GM12878 (cell line): Measurements from ENCODE around the gene MACROD2. TPM values are rescaled to one million over a fixed set of nuclear protein-coding genes. Genes with fewer than 3 reads are reported as not detected.

ENCODE experiments used
- ATAC-seq: fragments of 200-7000 bp; cut with Tn5 transposase; 3 replicates; pipeline ENCODE4 v1.9.1; 2020; ENCODE audit warnings: mild to moderate bottlenecking, moderate library complexity
- BruUV-seq: library from RNA; stranded (reverse); fragments of 400-500 nt; replicated peaks from 2 replicates; lab custom pipeline; 2021; lab: Mats Ljungman, UMichigan
- CTCF ChIA-PET: fragments of 300-600 bp; sonication (Branson Sonifier 250); formaldehyde crosslinking; extraction: SDS; loops from one replicate; lab custom pipeline; 2021; ENCODE audit warnings: inconsistent platforms; lab: Yijun Ruan, JAX
- POLR2A ChIA-PET: fragments of 350-600 bp; formaldehyde crosslinking; extraction: SDS; loops from one replicate; lab custom pipeline; 2021; ENCODE audit warnings: inconsistent platforms; lab: Charles Lee
- RAD21 ChIA-PET: fragments of 300-600 bp; sonication (Branson Sonifier 250); formaldehyde crosslinking; loops from one replicate; lab custom pipeline; 2023; ENCODE audit warnings: antibody characterized with exemption; ENCODE audit not compliant: unreplicated experiment; lab: Charles Lee
- SMC1A ChIA-PET: fragments of 300-600 bp; sonication (Branson Sonifier 250); formaldehyde crosslinking; loops from one replicate; lab custom pipeline; 2023; ENCODE audit not compliant: unreplicated experiment, uncharacterized antibody; lab: Charles Lee
- DNase-seq: peaks from one replicate; pipeline ENCODE4 v3.0.0-alpha.2; 2011; ENCODE audit warnings: low read depth, low spot score
- FAIRE-seq: peaks from 3 replicates; lab custom pipeline; 2011; peaks lifted over from hg19 to GRCh38; lab: Jason Lieb, UNC
- H2AFZ ChIP-seq: 2 replicates; pipeline ENCODE4 v1.6.0; 2011; ENCODE audit warnings: low read depth, low read length, control low read depth; ENCODE audit not compliant: control insufficient read depth
- H3K27ac ChIP-seq: 2 replicates; pipeline ENCODE4 v1.5.1; 2011; ENCODE audit warnings: control low read depth; ENCODE audit not compliant: control insufficient read depth, insufficient read depth
- H3K27me3 ChIP-seq, 2 experiments: replicated peaks in 1 of 2; 2 replicates each; pipeline versions ENCODE4 v1.6.0 to v1.6.1; 2011; ENCODE audit warnings: low read length in 1 of 2; ENCODE audit not compliant: control insufficient read depth in 2 of 2, insufficient read depth in 2 of 2
- H3K36me3 ChIP-seq, 2 experiments: 2 replicates each; pipeline ENCODE4 v1.5.1; 2011; ENCODE audit warnings: low read length in 1 of 2; ENCODE audit not compliant: control insufficient read depth in 2 of 2, insufficient read depth in 2 of 2
- H3K4me1 ChIP-seq: 2 replicates; pipeline ENCODE4 v1.6.1; 2011; ENCODE audit warnings: mild to moderate bottlenecking, low read length, moderate library complexity, mixed read lengths; ENCODE audit not compliant: control insufficient read depth, insufficient read depth
- H3K4me2 ChIP-seq: 2 replicates; pipeline ENCODE4 v1.6.0; 2011; ENCODE audit warnings: control low read depth; ENCODE audit not compliant: control insufficient read depth, insufficient read depth
- H3K4me3 ChIP-seq: fragments of 200-600 bp; sonication (generic); 2 replicates; pipeline ENCODE4 v1.5.1; 2016
- H3K79me2 ChIP-seq: 2 replicates; pipeline ENCODE4 v1.6.0; 2011; ENCODE audit warnings: low read length; ENCODE audit not compliant: control insufficient read depth, insufficient read depth
- H3K9ac ChIP-seq: 2 replicates; pipeline ENCODE4 v1.8.0; 2011; ENCODE audit warnings: low read length, control low read depth, mixed read lengths; ENCODE audit not compliant: control insufficient read depth, insufficient read depth
- H3K9me3 ChIP-seq: replicated peaks from 3 replicates; pipeline ENCODE4 v1.5.1; 2011; ENCODE audit warnings: mild to moderate bottlenecking, low read length; ENCODE audit not compliant: control insufficient read depth, insufficient read depth
- H4K20me1 ChIP-seq: 2 replicates; pipeline ENCODE4 v1.6.0; 2011; ENCODE audit not compliant: control insufficient read depth, insufficient read depth
- BCL11A ChIP-seq: IDR thresholded peaks from 2 replicates; pipeline ENCODE4 v1.6.1; 2011; ENCODE audit warnings: low read depth, low read length
- BCL3 ChIP-seq: IDR thresholded peaks from 2 replicates; pipeline ENCODE4 v1.6.1; 2011; ENCODE audit warnings: borderline replicate concordance, low read depth, mild to moderate bottlenecking, moderate library complexity, low read length; ENCODE audit not compliant: insufficient read depth, poor library complexity, severe bottlenecking
- CHD4 ChIP-seq: fragments of 200-600 bp; sonication (generic); IDR thresholded peaks from 2 replicates; pipeline ENCODE4 v1.6.1; 2016; ENCODE audit warnings: mild to moderate bottlenecking
- EP300 ChIP-seq, 2 experiments: fragments of 150-350 bp in 1 of 2; IDR thresholded peaks; 2 replicates each; pipeline ENCODE4 v1.6.1; 2011 to 2012; ENCODE audit warnings: low read depth in 2 of 2, low read length in 2 of 2, borderline replicate concordance in 1 of 2, improper control_type of control experiment in 1 of 2, inconsistent platforms in 1 of 2; ENCODE audit not compliant: control insufficient read depth in 1 of 2
- FOS ChIP-seq: IDR thresholded peaks from 3 replicates; pipeline ENCODE4 v1.6.1; 2011; ENCODE audit warnings: borderline replicate concordance; ENCODE audit not compliant: insufficient read length; ENCODE audit errors: extremely low read depth
- FOXK2 ChIP-seq: fragments of 450-650 bp; IDR thresholded peaks from 2 replicates; pipeline ENCODE4 v1.6.1; 2017; ENCODE audit warnings: mild to moderate bottlenecking, moderate library complexity
- IKZF1 ChIP-seq: fragments of 450-650 bp; conservative IDR thresholded peaks from 2 replicates; pipeline ENCODE4 v1.6.1; 2017; ENCODE audit warnings: antibody characterized with exemption, mild to moderate bottlenecking
- IKZF2 ChIP-seq, 2 experiments: fragments of 450-650 bp; IDR thresholded peaks; 2 replicates each; pipeline ENCODE4 v1.6.1; 2017; ENCODE audit warnings: mild to moderate bottlenecking in 2 of 2, moderate library complexity in 2 of 2
- LARP7 ChIP-seq: fragments of 450-650 bp; IDR thresholded peaks from 2 replicates; pipeline ENCODE4 v1.6.1; 2017; ENCODE audit warnings: mild to moderate bottlenecking
- NR2C2 ChIP-seq: IDR thresholded peaks from 2 replicates; pipeline ENCODE4 v1.6.1; 2011; ENCODE audit warnings: borderline replicate concordance, low read depth; ENCODE audit not compliant: control insufficient read depth, insufficient read length
- NRF1 ChIP-seq: conservative IDR thresholded peaks from 2 replicates; pipeline ENCODE4 v1.6.1; 2011; ENCODE audit warnings: mild to moderate bottlenecking, low read depth, low read length, improper control_type of control experiment
- RAD51 ChIP-seq: fragments of 450-650 bp; IDR thresholded peaks from 2 replicates; pipeline ENCODE4 v1.6.1; 2016; ENCODE audit warnings: moderate library complexity, mild to moderate bottlenecking, inconsistent platforms
- SPI1 ChIP-seq: IDR thresholded peaks from 2 replicates; pipeline ENCODE4 v1.6.1; 2011; ENCODE audit warnings: low read depth, mild to moderate bottlenecking, low read length, moderate library complexity, borderline replicate concordance; ENCODE audit not compliant: insufficient read depth
- TAF1 ChIP-seq: IDR thresholded peaks from 2 replicates; pipeline ENCODE4 v1.6.1; 2011; ENCODE audit warnings: mild to moderate bottlenecking, low read depth, low read length, borderline replicate concordance
- TCF7 ChIP-seq: IDR thresholded peaks from 2 replicates; pipeline ENCODE4 v1.6.1; 2014; ENCODE audit warnings: antibody characterized with exemption, borderline replicate concordance
- ZNF207 ChIP-seq: fragments of 450-650 bp; IDR thresholded peaks from 2 replicates; pipeline ENCODE4 v1.6.1; 2014; ENCODE audit warnings: antibody characterized with exemption, mild to moderate bottlenecking, borderline replicate concordance
- ZNF592 ChIP-seq: fragments of 450-650 bp; IDR thresholded peaks from 2 replicates; pipeline ENCODE4 v1.6.1; 2017; ENCODE audit warnings: mild to moderate bottlenecking, moderate library complexity
- WGBS: methylation state at CpG from one replicate; pipeline ENCODE4 v1.1.6; 2016; ENCODE audit warnings: low lambda C conversion rate; ENCODE audit not compliant: insufficient replicate concordance, insufficient coverage; ENCODE audit errors: missing lambda C conversion rate; 5-methylcytosine and 5-hydroxymethylcytosine counted together
- in situ Hi-C: fragments of 300-500 bp; cut with MboI; formaldehyde crosslinking; loops from 9 replicates; pipeline ENCODE4 v1.14.3; 2018; ENCODE audit warnings: mixed read lengths
- intact Hi-C: fragments of 100-400 bp; cut with micrococcal nuclease; formaldehyde crosslinking; loops from one replicate; pipeline ENCODE4 v1.14.2; 2022; ENCODE audit not compliant: unreplicated experiment
- polyA plus RNA-seq, 11 experiments: library from polyadenylated mRNA; depleted of rRNA in 4 of 11; unstranded in 6 of 11; stranded (reverse) in 5 of 11; fragments of >200 nt; fragmentation: Nextera tagmentation in 4 of 11; fragmentation: Illumina TruSeq in 1 of 11; extraction: Ambion mirVana in 4 of 11; extraction: Trizol in 1 of 11; gene quantifications; 1 replicate in 1 of 11; 2 replicates in 10 of 11; pipeline versions ENCODE4 v1.2.1 to v1.2.3, GENCODE V29; 2011 to 2016; ENCODE audit warnings: inconsistent platforms in 2 of 11, missing spikeins in 2 of 11, low read depth in 1 of 11
- total RNA-seq, 4 experiments: library from RNA; depleted of rRNA in 3 of 4; stranded (reverse); fragments of >200 nt in 3 of 4; fragmentation: Illumina TruSeq in 1 of 4; extraction: Trizol in 1 of 4; gene quantifications; 2 replicates each; pipeline versions ENCODE4 v1.2.1 to v1.2.3, GENCODE V29; 2013 to 2021

The MACROD2 gene
- total and polyA plus RNA-seq, 10 of the 15 experiments (the other 5 are each of a cell fraction or from before 2014, with no cell fraction given), result 1.1 to 21.5 (median 2.2) TPM

GRCh38 chr20:14979453-14979986, 984.2 kb downstream of the MACROD2 start:
- ChIA-PET RAD21 (no interaction called here), SMC1A (no interaction called here), POLR2A (no interaction called here), CTCF (interaction anchor here (1.2 kb wide), 1 partner anchor 19 kb away, joined by 3 read pairs; no protein-coding TSS in a partner anchor)
- H2AFZ ChIP-seq, result no peak overlapping the region
- H3K4me2 ChIP-seq, result no peak overlapping the region
- H3K9me3 ChIP-seq, result no peaks in the 10 kb centered on the region; the same call in 2 of the 3 replicates
- H4K20me1 ChIP-seq, result no peaks in the 10 kb centered on the region
- BruUV-seq, result no TSS peak
- H3K36me3 ChIP-seq, result no peaks in the 10 kb centered on the region
- WGBS, result 20% methylated on average over 3 of the region's 3 CpGs
- no peaks in the 10 kb centered on the region for H3K79me2 ChIP-seq
- H3K4me1 ChIP-seq, result no peaks in the 10 kb centered on the region
- no peak overlapping the region for H3K27ac ChIP-seq
- no peak for DNase-seq
- in situ Hi-C loops (no loop called here), intact Hi-C loops (no loop called here)
- ATAC-seq, result no peak
- no peak overlapping the region for H3K4me3 ChIP-seq
- H3K27me3 ChIP-seq, result no peaks in the 10 kb centered on the region
- no peak overlapping the region for H3K9ac ChIP-seq
- FAIRE-seq, result no peak
- TF ChIP-seq ZNF592, result no peak
- TF ChIP-seq EP300 (IDR thresholded peaks at IDR 0.05; ENCODE audit: borderline replicate concordance in 1 of 2, control insufficient read depth in 1 of 2, low read depth in 2 of 2, low read length in 2 of 2), result no peak
- TF ChIP-seq RAD51, result no peak
- TF ChIP-seq NRF1, result no peak
- TF ChIP-seq TCF7, result no peak
- TF ChIP-seq CHD4, result no peak
- no peak for TF ChIP-seq BCL11A
- no peak for TF ChIP-seq FOS
- no peak for TF ChIP-seq SPI1
- no peak for TF ChIP-seq TAF1
- no peak for TF ChIP-seq LARP7
- TF ChIP-seq ZNF207, result no peak
- TF ChIP-seq NR2C2, result no peak
- TF ChIP-seq FOXK2, result no peak
- TF ChIP-seq BCL3, result no peak
- no peak for TF ChIP-seq IKZF1
- TF ChIP-seq IKZF2 (IDR thresholded peaks at IDR 0.05), result no peak
